ENCODE measurements around the gene RFX2.

RFX2 gene

GRCh38 chr19:6103217-6103644 is 7.1 kb downstream of the RFX2 start:
- no peak for DNase-seq

DNA sequence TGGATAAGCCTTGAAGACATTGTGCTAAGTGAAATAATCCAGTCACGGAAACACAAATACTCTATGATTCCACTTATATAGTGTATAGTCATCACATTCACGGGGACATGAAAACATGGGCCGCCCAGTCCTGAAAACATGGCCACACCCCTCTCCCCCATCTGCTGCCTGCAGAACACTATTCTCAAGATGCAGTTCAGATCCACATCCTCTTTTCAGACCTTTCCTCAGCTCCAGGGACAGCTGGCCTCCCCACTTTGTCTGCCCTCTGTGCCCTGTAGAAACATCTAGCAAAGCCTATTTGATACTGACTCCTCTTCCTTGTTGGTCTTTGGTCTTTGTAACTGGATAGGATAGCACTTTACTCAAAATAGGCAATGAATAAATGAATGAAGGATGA is 8.3 kb downstream of the RFX2 start:
- no peak for DNase-seq

DNA sequence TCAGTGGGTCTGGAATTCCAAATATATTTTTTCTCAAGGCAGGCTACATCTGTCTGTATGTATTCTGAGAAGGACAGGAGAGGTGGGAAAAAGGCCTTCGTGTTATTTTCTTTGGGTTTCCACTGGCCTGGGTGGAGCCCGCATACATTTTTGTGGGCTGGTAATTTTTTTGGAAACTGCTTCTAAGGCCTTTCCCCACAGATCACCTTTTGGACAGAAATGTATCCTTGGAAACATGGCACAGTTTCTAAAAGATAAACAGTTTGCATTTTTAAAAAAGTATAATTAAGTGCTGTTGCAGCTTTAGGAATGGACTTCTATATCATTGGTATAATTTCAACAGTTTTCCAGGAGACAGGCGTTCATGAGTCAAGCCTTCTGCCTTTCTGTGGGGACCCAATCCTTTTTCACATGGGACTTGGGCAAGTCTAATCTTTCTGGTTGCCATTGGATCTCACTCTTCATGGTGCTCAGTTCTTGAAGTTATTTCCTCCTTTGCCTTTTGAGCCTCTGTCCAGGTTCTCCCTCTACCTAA is 8.9 kb downstream of the RFX2 start:
- no peak for DNase-seq

- DNase-seq = peak; percentile 83 to 87
Observed at GRCh38 chr19:6100284-6100915, 9.9 kb downstream of the RFX2 start.

DNA sequence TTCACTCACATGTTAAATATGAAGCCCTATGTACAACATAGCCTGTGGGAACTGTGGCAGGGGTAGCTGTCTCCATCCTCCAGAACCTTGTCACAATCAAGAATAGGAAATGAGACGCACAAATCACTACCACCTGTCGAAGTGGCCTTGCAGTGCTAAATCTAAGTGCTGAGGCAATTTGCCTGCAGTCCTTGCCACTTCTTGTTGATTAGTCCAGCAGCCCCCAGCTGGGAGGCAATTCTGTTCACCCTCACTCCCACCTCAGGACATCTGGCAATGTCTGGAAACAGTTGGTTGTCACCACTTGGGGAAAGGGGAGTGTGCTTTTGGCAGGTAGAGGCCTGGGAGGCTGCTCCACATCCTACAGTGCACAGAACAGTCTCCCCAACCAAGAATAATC is 10.7 kb downstream of the RFX2 start:
- DNase-seq = no peak

- DNase-seq = no peak
Observed at GRCh38 chr19:6099033-6099432, 11.3 kb downstream of the RFX2 start.

DNA sequence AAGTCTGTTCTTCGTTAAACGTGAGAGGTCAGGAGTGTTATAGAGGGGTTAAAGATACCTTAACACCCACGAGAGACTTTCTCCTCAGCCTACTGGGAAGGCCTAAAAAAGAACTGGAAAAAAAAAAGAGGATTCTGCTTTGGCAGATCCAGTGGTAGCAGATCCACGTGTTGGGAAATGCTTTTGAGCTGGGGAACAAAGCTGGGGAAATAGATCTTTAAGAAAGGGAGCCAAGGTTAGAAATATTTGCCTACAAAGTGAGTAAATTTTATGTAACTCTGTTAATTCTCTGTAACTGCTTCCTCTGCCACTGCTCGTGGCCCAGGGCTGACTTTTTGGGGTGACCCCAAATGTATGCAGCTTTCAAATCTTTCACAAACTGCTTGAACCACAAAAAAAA is 11.7 kb downstream of the RFX2 start:
- DNase-seq = no peak

DNA sequence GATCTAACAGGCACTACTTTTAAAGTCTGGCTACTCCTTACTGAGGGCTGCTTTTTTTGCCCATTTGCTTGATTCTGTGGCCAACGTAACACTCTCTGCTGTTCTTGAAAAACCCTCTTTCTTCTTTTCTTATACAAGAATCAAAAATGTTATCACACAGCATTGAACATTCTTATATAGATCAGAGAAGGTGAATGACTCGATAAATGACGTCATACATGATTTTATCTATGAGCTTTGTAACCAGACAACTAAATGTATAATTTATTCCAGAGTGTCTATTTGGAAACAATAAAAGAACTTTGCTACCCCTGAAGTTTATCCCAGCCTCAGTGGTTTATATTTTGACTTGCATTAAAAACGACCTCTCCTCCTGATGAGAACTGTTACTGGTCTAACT is 12.4 kb downstream of the RFX2 start:
- DNase-seq = no peak

DNA sequence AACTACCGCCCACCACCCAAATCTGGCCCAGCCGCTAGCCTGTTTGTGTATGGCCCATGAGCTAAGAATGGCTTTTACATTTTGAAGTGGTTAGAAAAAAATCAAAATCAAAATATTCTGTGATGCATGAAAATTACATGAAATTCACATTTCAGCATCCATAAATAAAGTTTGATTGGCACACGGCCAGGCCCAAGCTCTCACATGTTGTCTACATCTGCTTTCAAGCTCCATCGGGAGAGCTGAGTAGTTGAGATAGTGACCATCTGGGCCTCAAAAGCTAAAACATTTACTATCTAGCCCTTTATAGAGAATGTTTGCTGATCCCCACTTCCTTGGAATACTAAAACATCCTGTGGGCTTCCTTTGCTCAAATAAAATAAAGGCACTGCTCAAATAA is 14.5 kb downstream of the RFX2 start:
- no peak for DNase-seq

GRCh38 chr19:6092329-6093286 is 17.7 kb downstream of the RFX2 start:
- DNase-seq = peak in 1 of 2 donors; percentile 70

- no peak for DNase-seq
Observed at GRCh38 chr19:6091771-6092291, 18.5 kb downstream of the RFX2 start.

- DNase-seq = no peak
Observed at GRCh38 chr19:6090634-6091033, 19.7 kb downstream of the RFX2 start.

DNA sequence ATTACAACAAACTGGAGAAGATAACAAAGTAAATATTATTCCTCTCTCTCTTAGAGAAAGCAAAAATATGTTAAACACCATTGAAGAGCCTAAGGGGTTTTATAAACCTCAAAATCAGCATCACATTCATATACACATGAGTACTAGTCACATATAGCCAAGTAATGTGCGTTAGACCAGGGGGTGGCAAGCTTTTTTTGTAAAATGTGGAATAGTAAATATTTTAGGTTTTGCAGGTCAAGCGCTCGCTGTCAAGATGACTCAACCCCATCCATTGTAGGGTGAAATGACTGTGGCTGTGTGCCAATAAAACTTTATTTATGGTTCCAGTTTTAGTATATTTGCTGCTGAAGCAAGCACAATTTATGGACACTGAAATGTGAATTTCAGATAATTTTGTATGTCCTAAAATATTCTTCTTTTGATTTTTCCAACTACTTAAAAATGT is 21.7 kb downstream of the RFX2 start:
- peak; percentile 56 to 57 for DNase-seq

GRCh38 chr19:6087074-6087571 is 23.2 kb downstream of the RFX2 start:
- DNase-seq = peak in 1 of 2 donors; percentile 29

DNA sequence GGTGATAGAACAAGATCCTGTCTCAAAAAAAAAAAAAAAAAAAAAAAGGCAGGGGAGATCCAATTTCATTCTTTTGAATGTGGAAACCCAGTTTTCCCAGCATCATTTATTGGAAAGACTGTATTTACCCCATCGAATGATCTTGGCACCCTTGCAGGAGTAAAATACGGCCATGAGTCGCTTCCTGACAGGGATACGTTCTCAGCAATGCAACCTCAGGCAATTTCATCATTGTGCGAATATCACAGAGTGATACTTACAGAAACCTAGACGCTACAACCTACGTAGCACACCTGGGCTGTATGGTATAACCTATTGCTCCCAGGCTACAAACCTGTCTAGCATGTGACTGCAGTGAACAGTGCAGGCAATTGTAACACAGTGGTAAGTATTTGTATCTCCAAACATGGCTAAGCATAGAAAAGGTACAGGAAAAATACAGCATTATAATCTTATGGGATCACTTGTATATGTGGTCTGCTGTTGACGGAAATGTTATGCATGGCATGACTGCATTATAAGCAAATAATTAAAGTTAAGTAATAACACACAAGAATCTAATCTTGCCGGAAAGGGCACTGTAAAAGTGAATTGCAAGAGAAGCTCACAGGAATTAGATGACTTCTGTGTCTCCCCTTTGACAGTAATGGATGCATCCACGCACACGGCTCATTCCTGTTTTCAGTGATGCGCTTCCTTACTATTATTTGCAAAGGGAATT is 24.1 kb downstream of the RFX2 start:
- DNase-seq = no peak

- no peak for DNase-seq
Observed at GRCh38 chr19:6084821-6085220, 25.5 kb downstream of the RFX2 start.

DNA sequence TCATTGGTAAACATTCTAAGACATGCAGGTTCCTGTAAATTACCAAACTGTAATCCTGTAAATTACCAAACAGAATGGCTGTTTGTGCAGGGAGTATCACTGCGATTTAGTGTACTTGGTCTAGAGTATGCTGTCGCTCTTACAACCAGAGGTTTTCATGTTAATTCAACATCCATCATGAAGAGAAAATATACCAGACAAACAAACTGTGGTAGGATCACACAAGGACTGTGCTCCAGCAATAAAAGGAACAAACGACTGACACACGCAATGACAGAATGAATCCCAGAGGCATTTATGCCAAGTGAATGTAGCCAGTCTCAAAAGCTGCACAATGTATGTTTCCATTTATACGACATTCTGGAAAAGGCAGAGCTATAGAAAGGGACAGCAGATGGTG is 31.2 kb downstream of the RFX2 start:
- no peak for DNase-seq

- DNase-seq = no peak
Observed at GRCh38 chr19:6078068-6078467, 32.2 kb downstream of the RFX2 start.

DNA sequence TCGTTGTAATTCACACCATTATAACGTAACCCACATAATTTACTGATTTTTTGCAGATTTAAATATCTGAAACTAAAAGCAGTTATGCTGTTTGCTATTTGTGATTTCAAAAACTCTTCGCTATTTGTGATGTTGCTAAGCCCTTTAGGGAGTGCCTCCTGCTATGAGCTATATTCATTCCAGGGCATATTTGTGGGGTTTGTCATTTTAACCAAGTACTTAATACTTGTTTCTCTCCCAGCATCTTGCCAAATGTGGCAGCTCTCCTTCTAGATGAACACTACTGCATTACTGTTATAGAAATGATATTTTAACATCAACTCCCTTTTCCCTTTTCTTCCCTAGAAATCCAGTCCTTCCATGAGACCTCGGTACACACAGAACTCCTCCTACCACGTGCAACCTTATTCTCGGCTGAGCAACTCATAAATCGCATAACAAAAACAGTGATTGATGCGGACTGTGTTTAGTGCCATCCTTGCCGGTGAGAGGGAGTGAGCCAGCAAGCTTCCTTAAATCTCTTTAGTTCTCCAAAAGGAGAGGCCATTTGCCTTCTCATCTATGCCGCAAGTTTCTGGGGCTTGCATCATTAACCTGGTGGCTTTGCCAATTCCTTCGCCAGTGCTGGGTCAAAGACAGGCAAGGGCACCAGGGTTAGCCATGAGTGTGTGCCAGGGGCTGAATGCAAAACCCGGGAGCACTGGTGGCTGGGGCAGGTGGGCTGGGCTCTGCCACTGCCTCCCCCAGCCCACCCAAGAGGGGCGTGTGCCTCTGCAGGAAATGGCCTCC is 33.4 kb downstream of the RFX2 start:
- DNase-seq = peak; percentile 80 to 84

- DNase-seq = no peak
Observed at GRCh38 chr19:6076291-6076665, 34.0 kb downstream of the RFX2 start.

DNA sequence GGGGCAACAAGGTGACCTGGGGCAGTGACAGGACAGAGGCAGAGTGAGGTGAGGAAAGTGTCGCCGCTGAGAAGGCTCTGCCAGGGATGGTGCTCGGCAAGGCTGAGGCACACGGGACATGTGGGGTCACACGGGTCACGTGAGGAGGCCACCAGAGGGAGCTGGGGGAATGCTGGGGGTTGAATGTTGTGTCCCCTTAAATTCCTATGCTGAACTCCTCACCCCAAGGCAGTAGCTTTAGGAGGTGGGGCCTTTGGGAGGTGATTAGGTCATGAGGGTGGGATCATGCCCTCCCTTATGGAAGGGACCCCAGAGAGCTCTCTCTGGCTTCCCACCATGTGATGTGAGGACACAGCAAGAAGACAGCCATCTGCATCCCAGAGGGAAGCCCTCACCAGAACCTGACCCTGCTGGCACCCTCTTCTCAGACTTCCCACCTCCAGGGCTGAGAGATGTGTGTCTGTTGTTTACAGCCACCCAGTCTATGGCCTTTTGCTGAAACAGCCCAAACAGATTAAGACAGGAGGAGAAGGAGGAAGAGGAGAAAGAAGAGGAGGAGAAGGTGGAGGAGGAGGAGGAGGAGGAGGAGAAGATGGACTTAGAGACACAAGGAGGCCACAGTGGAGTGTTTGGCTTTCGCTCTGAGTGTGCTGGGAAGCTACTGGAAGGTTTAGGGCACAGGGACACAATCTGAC is 35.4 kb downstream of the RFX2 start:
- no peak for DNase-seq

Data from inflammatory macrophage (primary cell).